GM12891 (cell line): ENCODE data around the gene ZCCHC2.

ENCODE experiments used
- PAX5 ChIP-seq: IDR thresholded peaks from 2 replicates; pipeline ENCODE4 v1.6.1; 2011; ENCODE audit warnings: low read length, moderate library complexity, mild to moderate bottlenecking; ENCODE audit not compliant: insufficient read depth, severe bottlenecking
- POLR2A ChIP-seq: IDR thresholded peaks from 2 replicates; pipeline ENCODE4 v1.6.1; 2011; ENCODE audit warnings: low read depth, low read length, control low read depth
- POLR2AphosphoS5 ChIP-seq: IDR thresholded peaks from 2 replicates; pipeline ENCODE4 v1.6.1; 2011; ENCODE audit warnings: low read depth, low read length, control low read depth
- SPI1 ChIP-seq: IDR thresholded peaks from 2 replicates; pipeline ENCODE4 v1.6.1; 2011; ENCODE audit warnings: low read depth, low read length, control low read depth
- TAF1 ChIP-seq: IDR thresholded peaks from 2 replicates; pipeline ENCODE4 v1.6.1; 2011; ENCODE audit warnings: low read depth, low read length, control low read depth

DNA sequence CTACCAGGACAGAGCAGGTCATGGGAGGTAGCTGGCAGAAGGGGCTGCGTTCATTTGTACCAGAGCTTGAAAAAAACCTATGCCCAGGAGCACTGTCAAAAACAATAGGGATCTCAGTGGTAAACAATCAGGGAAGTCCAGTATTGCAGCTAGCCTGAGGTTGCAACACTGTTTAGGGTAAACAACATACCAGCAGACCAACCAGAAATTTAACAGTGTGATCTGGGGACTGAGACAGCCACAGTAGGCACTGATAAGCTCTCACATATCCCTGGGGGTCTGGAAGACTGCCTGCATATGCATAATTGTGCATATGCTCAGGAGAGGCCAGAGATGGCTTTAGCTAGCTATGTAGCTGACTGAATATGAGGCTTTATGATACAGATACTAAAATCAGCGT, 12.0 kb upstream of the ZCCHC2 start:
- TF ChIP-seq POLR2A (no peak), POLR2AphosphoS5 (no peak), TAF1 (no peak), SPI1 (no peak), PAX5 (no peak)
